GM12878 (cell line): ENCODE measurements around the gene SPAG7. TPM values are rescaled to one million over a fixed set of nuclear protein-coding genes. Genes with fewer than 3 reads are reported as not detected.

Experiments used
- ATAC-seq: fragments of 200-7000 bp; cut with Tn5 transposase; 3 replicates; pipeline ENCODE4 v1.9.1; 2020; ENCODE audit warnings: mild to moderate bottlenecking, moderate library complexity
- BruUV-seq: library from RNA; stranded (reverse); fragments of 400-500 nt; replicated peaks from 2 replicates; lab custom pipeline; 2021; lab: Mats Ljungman, UMichigan
- CTCF ChIA-PET: fragments of 300-600 bp; sonication (Branson Sonifier 250); formaldehyde crosslinking; extraction: SDS; loops from one replicate; lab custom pipeline; 2021; ENCODE audit warnings: inconsistent platforms; lab: Yijun Ruan, JAX
- POLR2A ChIA-PET: fragments of 350-600 bp; formaldehyde crosslinking; extraction: SDS; loops from one replicate; lab custom pipeline; 2021; ENCODE audit warnings: inconsistent platforms; lab: Charles Lee
- RAD21 ChIA-PET: fragments of 300-600 bp; sonication (Branson Sonifier 250); formaldehyde crosslinking; loops from one replicate; lab custom pipeline; 2023; ENCODE audit warnings: antibody characterized with exemption; ENCODE audit not compliant: unreplicated experiment; lab: Charles Lee
- SMC1A ChIA-PET: fragments of 300-600 bp; sonication (Branson Sonifier 250); formaldehyde crosslinking; loops from one replicate; lab custom pipeline; 2023; ENCODE audit not compliant: unreplicated experiment, uncharacterized antibody; lab: Charles Lee
- DNase-seq: peaks from one replicate; pipeline ENCODE4 v3.0.0-alpha.2; 2011; ENCODE audit warnings: low read depth, low spot score
- FAIRE-seq: peaks from 3 replicates; lab custom pipeline; 2011; peaks lifted over from hg19 to GRCh38; lab: Jason Lieb, UNC
- H2AFZ ChIP-seq: 2 replicates; pipeline ENCODE4 v1.6.0; 2011; ENCODE audit warnings: low read depth, low read length, control low read depth; ENCODE audit not compliant: control insufficient read depth
- H3K27ac ChIP-seq: 2 replicates; pipeline ENCODE4 v1.5.1; 2011; ENCODE audit warnings: control low read depth; ENCODE audit not compliant: control insufficient read depth, insufficient read depth
- H3K27me3 ChIP-seq, 2 experiments: replicated peaks in 1 of 2; 2 replicates each; pipeline versions ENCODE4 v1.6.0 to v1.6.1; 2011; ENCODE audit warnings: low read length in 1 of 2; ENCODE audit not compliant: control insufficient read depth in 2 of 2, insufficient read depth in 2 of 2
- H3K36me3 ChIP-seq, 2 experiments: 2 replicates each; pipeline ENCODE4 v1.5.1; 2011; ENCODE audit warnings: low read length in 1 of 2; ENCODE audit not compliant: control insufficient read depth in 2 of 2, insufficient read depth in 2 of 2
- H3K4me1 ChIP-seq: 2 replicates; pipeline ENCODE4 v1.6.1; 2011; ENCODE audit warnings: mild to moderate bottlenecking, low read length, moderate library complexity, mixed read lengths; ENCODE audit not compliant: control insufficient read depth, insufficient read depth
- H3K4me2 ChIP-seq: 2 replicates; pipeline ENCODE4 v1.6.0; 2011; ENCODE audit warnings: control low read depth; ENCODE audit not compliant: control insufficient read depth, insufficient read depth
- H3K4me3 ChIP-seq: fragments of 200-600 bp; sonication (generic); 2 replicates; pipeline ENCODE4 v1.5.1; 2016
- H3K79me2 ChIP-seq: 2 replicates; pipeline ENCODE4 v1.6.0; 2011; ENCODE audit warnings: low read length; ENCODE audit not compliant: control insufficient read depth, insufficient read depth
- H3K9ac ChIP-seq: 2 replicates; pipeline ENCODE4 v1.8.0; 2011; ENCODE audit warnings: low read length, control low read depth, mixed read lengths; ENCODE audit not compliant: control insufficient read depth, insufficient read depth
- H3K9me3 ChIP-seq: replicated peaks from 3 replicates; pipeline ENCODE4 v1.5.1; 2011; ENCODE audit warnings: mild to moderate bottlenecking, low read length; ENCODE audit not compliant: control insufficient read depth, insufficient read depth
- H4K20me1 ChIP-seq: 2 replicates; pipeline ENCODE4 v1.6.0; 2011; ENCODE audit not compliant: control insufficient read depth, insufficient read depth
- ETV6 ChIP-seq, 2 experiments: fragments of 450-650 bp in 1 of 2; IDR thresholded peaks in 1 of 2; conservative IDR thresholded peaks in 1 of 2; 2 replicates each; pipeline ENCODE4 v1.6.1; 2014; ENCODE audit warnings: antibody characterized with exemption in 1 of 2, borderline replicate concordance in 1 of 2, low read depth in 1 of 2, mild to moderate bottlenecking in 1 of 2, moderate library complexity in 1 of 2
- HDGF ChIP-seq: fragments of 450-650 bp; IDR thresholded peaks from 2 replicates; pipeline ENCODE4 v1.6.1; 2016; ENCODE audit warnings: antibody characterized with exemption
- WRNIP1 ChIP-seq: IDR thresholded peaks from 2 replicates; pipeline ENCODE4 v1.6.1; 2011; ENCODE audit warnings: low read depth, low read length, improper control_type of control experiment, borderline replicate concordance
- ZNF207 ChIP-seq: fragments of 450-650 bp; IDR thresholded peaks from 2 replicates; pipeline ENCODE4 v1.6.1; 2014; ENCODE audit warnings: antibody characterized with exemption, mild to moderate bottlenecking, borderline replicate concordance
- WGBS: methylation state at CpG from one replicate; pipeline ENCODE4 v1.1.6; 2016; ENCODE audit warnings: low lambda C conversion rate; ENCODE audit not compliant: insufficient replicate concordance, insufficient coverage; ENCODE audit errors: missing lambda C conversion rate; 5-methylcytosine and 5-hydroxymethylcytosine counted together
- in situ Hi-C: fragments of 300-500 bp; cut with MboI; formaldehyde crosslinking; loops from 9 replicates; pipeline ENCODE4 v1.14.3; 2018; ENCODE audit warnings: mixed read lengths
- intact Hi-C: fragments of 100-400 bp; cut with micrococcal nuclease; formaldehyde crosslinking; loops from one replicate; pipeline ENCODE4 v1.14.2; 2022; ENCODE audit not compliant: unreplicated experiment
- polyA plus RNA-seq, 11 experiments: library from polyadenylated mRNA; depleted of rRNA in 4 of 11; unstranded in 6 of 11; stranded (reverse) in 5 of 11; fragments of >200 nt; fragmentation: Nextera tagmentation in 4 of 11; fragmentation: Illumina TruSeq in 1 of 11; extraction: Ambion mirVana in 4 of 11; extraction: Trizol in 1 of 11; gene quantifications; 1 replicate in 1 of 11; 2 replicates in 10 of 11; pipeline versions ENCODE4 v1.2.1 to v1.2.3, GENCODE V29; 2011 to 2016; ENCODE audit warnings: inconsistent platforms in 2 of 11, missing spikeins in 2 of 11, low read depth in 1 of 11
- total RNA-seq, 4 experiments: library from RNA; depleted of rRNA in 3 of 4; stranded (reverse); fragments of >200 nt in 3 of 4; fragmentation: Illumina TruSeq in 1 of 4; extraction: Trizol in 1 of 4; gene quantifications; 2 replicates each; pipeline versions ENCODE4 v1.2.1 to v1.2.3, GENCODE V29; 2013 to 2021
- TF ChIP-seq, protein P1 (sequence below): fragments of 450-650 bp; IDR thresholded peaks from 2 replicates; pipeline ENCODE4 v1.6.1; 2016; ENCODE audit warnings: mild to moderate bottlenecking
- TF ChIP-seq, protein P2 (sequence below): fragments of 450-650 bp; IDR thresholded peaks from 2 replicates; pipeline ENCODE4 v1.6.1; 2017; ENCODE audit warnings: mild to moderate bottlenecking
- TF ChIP-seq, protein P3 (sequence below): IDR thresholded peaks from 2 replicates; pipeline ENCODE4 v1.6.1; 2012; ENCODE audit warnings: mild to moderate bottlenecking, low read depth, low read length
- TF ChIP-seq, protein P4 (sequence below): fragments of 450-650 bp; formaldehyde crosslinking; IDR thresholded peaks from 2 replicates; pipeline ENCODE4 v1.4.0; 2020; ENCODE audit warnings: mild to moderate bottlenecking, moderate library complexity

SPAG7 gene
- total and polyA plus RNA-seq, 10 of the 15 experiments (the other 5 are each of a cell fraction or from before 2014, with no cell fraction given): 7.9 to 146 (median 88.7) TPM

DNA sequence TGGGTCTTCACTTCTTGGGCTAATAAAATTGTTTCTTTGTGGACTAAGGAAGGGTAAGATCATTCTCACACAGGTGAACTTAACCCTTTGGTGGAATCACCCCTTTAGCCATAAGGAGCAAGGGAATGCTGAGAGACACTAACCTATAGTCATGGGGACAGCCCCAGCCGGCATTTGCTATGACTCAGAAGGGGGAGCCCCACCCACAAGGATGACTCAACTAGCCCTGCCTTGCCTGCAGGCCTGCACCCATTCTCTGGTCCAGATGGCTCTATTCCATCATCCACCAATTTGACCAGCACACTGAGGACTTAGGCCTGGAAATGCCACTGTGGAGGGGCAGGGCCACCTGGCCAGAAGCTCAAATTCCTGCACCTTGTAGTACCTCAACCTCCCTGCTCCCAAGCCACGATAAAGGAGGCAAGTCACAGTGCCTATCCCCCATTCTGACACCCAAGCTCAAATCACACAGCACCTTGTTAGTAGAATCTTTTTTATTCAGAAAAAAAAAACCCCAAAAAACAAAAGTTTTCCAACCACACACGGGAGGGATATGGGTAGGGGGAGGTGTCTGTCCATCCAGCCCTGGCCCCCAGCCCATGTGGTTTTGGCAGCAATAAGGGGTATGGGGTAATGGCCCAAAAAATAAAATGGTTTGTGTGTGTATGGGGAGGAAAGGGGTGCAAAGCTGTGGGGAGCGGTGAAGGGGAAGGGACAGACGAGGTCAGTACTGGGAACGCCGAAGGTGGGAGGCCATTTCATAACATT is 22.3 kb downstream of the SPAG7 start:
- BruUV-seq: no TSS peak
- 0% methylated on average over 7 of the region's 7 CpGs for WGBS
- intact Hi-C loops: no loop called here
- H3K9me3 ChIP-seq: no peaks in the 10 kb centered on the region
- H3K27ac ChIP-seq: peak overlapping the region; percentile 100
- in situ Hi-C loops: no loop called here
- FAIRE-seq (peak; percentile 84), ATAC-seq (peak; percentile 58), DNase-seq (peak; percentile 65)
- H3K9ac ChIP-seq: peak overlapping the region; percentile 100
- RAD21 ChIA-PET: interaction anchor here (9.8 kb wide), 1 partner anchor 20 kb away, joined by 73 read pairs; the partner anchor contains the start of gene SPAG7
- SMC1A ChIA-PET: interaction anchor here (0.6 to 7.1 kb wide), 5 partner anchors 12 to 41 kb away, joined by 3 to 50 read pairs (median 4); partner anchors contain the start of gene SPAG7
- peaks cover 82% of the 10 kb centered on the region for H3K79me2 ChIP-seq
- CTCF ChIA-PET: interaction anchor here (1.2 to 2.4 kb wide), 2 partner anchors 36 to 116 kb away, joined by 3 to 12 read pairs; no protein-coding TSS in a partner anchor
- peaks cover 37% of the 10 kb centered on the region for H3K4me1 ChIP-seq
- no peaks in the 10 kb centered on the region for H3K27me3 ChIP-seq
- H3K4me2 ChIP-seq: peak overlapping the region; percentile 55
- H3K4me3 ChIP-seq: peak overlapping the region; percentile 96
- POLR2A ChIA-PET: interaction anchor here (0.6 to 17.5 kb wide), 3 partner anchors 20 to 72 kb away, joined by 5 to 272 read pairs (median 5); partner anchors contain the start of genes INCA1, KIF1C and SPAG7
- H2AFZ ChIP-seq: no peak overlapping the region
- H3K36me3 ChIP-seq: peaks cover 20 to 22% of the 10 kb centered on the region in 2 experiments
- peaks cover 5% of the 10 kb centered on the region for H4K20me1 ChIP-seq
- TF ChIP-seq WRNIP1 (no peak), ZNF207 (no peak), HDGF (no peak), ETV6 (conservative IDR thresholded peaks at IDR 0.05 in 1 of 2, IDR thresholded peaks at IDR 0.05 in 1 of 2; ENCODE audit: borderline replicate concordance in 1 of 2, low read depth in 1 of 2) (peak in 1 of 2 experiments; percentile 53; a peak in 2 of 4 replicates)
- TF ChIP-seq, protein P1, sequence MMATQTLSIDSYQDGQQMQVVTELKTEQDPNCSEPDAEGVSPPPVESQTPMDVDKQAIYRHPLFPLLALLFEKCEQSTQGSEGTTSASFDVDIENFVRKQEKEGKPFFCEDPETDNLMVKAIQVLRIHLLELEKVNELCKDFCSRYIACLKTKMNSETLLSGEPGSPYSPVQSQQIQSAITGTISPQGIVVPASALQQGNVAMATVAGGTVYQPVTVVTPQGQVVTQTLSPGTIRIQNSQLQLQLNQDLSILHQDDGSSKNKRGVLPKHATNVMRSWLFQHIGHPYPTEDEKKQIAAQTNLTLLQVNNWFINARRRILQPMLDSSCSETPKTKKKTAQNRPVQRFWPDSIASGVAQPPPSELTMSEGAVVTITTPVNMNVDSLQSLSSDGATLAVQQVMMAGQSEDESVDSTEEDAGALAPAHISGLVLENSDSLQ: no peak
- TF ChIP-seq, protein P2, sequence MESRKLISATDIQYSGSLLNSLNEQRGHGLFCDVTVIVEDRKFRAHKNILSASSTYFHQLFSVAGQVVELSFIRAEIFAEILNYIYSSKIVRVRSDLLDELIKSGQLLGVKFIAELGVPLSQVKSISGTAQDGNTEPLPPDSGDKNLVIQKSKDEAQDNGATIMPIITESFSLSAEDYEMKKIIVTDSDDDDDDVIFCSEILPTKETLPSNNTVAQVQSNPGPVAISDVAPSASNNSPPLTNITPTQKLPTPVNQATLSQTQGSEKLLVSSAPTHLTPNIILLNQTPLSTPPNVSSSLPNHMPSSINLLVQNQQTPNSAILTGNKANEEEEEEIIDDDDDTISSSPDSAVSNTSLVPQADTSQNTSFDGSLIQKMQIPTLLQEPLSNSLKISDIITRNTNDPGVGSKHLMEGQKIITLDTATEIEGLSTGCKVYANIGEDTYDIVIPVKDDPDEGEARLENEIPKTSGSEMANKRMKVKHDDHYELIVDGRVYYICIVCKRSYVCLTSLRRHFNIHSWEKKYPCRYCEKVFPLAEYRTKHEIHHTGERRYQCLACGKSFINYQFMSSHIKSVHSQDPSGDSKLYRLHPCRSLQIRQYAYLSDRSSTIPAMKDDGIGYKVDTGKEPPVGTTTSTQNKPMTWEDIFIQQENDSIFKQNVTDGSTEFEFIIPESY: no peak
- TF ChIP-seq, protein P3, sequence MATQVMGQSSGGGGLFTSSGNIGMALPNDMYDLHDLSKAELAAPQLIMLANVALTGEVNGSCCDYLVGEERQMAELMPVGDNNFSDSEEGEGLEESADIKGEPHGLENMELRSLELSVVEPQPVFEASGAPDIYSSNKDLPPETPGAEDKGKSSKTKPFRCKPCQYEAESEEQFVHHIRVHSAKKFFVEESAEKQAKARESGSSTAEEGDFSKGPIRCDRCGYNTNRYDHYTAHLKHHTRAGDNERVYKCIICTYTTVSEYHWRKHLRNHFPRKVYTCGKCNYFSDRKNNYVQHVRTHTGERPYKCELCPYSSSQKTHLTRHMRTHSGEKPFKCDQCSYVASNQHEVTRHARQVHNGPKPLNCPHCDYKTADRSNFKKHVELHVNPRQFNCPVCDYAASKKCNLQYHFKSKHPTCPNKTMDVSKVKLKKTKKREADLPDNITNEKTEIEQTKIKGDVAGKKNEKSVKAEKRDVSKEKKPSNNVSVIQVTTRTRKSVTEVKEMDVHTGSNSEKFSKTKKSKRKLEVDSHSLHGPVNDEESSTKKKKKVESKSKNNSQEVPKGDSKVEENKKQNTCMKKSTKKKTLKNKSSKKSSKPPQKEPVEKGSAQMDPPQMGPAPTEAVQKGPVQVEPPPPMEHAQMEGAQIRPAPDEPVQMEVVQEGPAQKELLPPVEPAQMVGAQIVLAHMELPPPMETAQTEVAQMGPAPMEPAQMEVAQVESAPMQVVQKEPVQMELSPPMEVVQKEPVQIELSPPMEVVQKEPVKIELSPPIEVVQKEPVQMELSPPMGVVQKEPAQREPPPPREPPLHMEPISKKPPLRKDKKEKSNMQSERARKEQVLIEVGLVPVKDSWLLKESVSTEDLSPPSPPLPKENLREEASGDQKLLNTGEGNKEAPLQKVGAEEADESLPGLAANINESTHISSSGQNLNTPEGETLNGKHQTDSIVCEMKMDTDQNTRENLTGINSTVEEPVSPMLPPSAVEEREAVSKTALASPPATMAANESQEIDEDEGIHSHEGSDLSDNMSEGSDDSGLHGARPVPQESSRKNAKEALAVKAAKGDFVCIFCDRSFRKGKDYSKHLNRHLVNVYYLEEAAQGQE: 0 out of 2 replicates have a peak, but pooled peaks have one; percentile 30
- TF ChIP-seq, protein P4, sequence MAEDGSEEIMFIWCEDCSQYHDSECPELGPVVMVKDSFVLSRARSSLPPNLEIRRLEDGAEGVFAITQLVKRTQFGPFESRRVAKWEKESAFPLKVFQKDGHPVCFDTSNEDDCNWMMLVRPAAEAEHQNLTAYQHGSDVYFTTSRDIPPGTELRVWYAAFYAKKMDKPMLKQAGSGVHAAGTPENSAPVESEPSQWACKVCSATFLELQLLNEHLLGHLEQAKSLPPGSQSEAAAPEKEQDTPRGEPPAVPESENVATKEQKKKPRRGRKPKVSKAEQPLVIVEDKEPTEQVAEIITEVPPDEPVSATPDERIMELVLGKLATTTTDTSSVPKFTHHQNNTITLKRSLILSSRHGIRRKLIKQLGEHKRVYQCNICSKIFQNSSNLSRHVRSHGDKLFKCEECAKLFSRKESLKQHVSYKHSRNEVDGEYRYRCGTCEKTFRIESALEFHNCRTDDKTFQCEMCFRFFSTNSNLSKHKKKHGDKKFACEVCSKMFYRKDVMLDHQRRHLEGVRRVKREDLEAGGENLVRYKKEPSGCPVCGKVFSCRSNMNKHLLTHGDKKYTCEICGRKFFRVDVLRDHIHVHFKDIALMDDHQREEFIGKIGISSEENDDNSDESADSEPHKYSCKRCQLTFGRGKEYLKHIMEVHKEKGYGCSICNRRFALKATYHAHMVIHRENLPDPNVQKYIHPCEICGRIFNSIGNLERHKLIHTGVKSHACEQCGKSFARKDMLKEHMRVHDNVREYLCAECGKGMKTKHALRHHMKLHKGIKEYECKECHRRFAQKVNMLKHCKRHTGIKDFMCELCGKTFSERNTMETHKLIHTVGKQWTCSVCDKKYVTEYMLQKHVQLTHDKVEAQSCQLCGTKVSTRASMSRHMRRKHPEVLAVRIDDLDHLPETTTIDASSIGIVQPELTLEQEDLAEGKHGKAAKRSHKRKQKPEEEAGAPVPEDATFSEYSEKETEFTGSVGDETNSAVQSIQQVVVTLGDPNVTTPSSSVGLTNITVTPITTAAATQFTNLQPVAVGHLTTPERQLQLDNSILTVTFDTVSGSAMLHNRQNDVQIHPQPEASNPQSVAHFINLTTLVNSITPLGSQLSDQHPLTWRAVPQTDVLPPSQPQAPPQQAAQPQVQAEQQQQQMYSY: no peak
